CD4-positive, alpha-beta T cell treated with Interleukin-12 subunit alpha and Interleukin-12 subunit beta, for 1 hour (primary cell): Measurements from ENCODE around the gene BIK.
"Not testable (repeated sequence)": the region's sequence is repeated elsewhere in the genome, so short reads cannot be mapped to it uniquely, and the experiment has no call there.

ENCODE experiments used
- DNase-seq: peaks from one replicate; pipeline ENCODE4 v3.0.0-alpha.2; 2020

BIK gene, protein sequence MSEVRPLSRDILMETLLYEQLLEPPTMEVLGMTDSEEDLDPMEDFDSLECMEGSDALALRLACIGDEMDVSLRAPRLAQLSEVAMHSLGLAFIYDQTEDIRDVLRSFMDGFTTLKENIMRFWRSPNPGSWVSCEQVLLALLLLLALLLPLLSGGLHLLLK

DNA sequence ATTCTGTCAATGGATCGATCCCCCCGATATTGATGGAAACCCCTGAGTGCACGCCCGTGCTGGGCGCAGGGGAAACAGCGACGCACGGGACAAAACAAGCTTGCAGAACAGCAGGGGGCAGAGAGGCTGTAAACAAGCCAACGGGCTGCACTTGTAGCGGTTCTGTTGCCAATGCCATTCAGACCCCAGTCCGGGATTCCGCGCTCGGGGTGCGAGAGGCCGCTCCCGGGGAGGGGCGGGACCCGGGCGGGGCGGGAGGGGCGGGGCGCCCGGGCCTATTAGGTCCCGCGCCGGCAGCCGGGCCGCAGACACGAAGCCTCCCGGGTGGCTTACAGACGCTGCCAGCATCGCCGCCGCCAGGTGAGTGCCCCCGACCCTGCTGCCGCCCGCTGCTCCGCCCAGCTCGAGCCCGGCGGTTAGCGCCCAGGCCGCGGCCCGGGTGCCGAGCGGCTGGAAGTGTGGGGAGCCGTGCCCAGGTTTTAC, at the start of gene BIK:
TSS of gene BIK (plus strand) at position 307 of the 483 bp plus-strand sequence. CDS start 13,273 bp downstream, outside the sequence.
- peak; percentile 52 for DNase-seq

DNA sequence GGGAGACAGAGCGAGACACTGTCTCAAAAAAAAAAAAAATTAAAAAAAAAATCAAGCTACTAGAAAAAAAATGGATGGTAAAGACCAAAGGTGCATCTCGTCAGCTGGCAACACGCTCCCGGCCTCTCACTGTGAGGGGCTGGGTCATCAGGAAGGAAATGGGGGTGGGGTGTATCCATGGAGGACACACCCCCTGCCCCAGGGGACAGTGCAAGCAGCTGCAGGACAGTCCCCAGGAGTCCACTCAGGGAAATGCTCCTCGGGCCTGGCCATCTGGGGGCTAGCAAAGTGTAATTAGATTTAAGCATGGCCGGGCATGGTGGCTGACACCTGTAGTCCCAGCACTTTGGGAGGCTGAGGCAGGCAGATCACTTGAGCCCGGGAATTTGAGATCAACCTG, 44.4 kb upstream of the BIK start:
- DNase-seq = no peak

DNA sequence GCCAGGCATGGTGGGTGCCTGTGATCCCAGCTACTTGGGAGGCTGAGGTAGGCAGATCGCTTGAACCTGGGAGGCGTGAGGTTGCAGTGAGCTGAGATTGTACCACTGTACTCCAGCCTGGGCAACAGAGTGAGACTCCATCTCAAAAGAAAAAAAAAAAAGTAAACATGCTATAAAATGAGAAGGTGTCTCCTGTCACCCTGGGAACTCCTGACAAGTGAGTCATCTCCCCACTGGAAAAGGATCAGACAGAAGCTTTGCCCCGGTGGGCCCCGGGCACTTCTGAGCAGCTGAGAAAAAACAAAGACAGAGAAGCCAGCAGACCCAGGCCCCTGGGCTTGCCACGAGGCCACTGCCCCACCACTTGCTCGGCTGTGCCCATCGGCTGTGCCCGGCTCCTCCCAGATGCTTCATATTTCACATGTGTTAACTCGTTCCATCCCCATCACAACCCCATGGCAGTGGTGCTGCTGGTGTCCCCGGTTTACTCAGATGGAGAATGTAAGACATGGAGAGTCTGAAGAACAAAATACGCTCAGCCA, 43.6 kb upstream of the BIK start:
- no peak for DNase-seq

DNA sequence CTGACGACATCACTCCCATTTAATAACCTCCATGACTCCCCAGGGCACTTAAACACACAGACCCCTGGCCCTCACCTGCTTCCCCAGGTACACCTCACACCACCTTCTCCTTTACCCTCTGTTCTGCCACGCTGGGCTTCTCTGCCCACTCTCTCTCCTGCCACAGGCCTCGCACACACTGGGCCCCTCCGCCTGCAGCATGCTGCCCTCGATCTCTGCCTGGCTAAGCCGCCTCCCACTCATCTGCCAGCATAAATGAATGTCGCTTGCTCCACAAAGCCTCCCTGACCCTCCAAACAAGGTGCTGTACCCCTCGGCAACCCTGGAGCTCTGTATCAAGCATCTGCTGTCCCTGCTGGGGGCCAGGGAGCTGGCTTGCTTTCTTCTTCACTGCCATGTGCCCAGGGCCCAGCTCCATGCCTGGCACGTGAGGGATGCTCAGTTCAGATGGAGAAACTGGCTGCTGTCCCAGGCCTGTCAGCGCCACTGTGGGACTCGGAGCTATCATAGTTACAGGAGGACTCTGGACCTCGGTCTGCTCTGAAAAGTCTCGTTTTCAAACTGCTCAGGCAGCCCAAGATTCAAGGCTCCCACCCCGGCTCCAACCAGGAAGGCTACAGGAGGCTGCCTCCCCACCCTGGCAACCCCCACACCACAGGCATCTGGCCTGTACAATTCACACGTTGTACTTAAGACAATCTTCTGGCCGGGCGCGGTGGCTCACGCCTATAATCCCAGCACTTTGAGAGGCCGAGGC, 33.3 kb upstream of the BIK start:
- no peak for DNase-seq

DNA sequence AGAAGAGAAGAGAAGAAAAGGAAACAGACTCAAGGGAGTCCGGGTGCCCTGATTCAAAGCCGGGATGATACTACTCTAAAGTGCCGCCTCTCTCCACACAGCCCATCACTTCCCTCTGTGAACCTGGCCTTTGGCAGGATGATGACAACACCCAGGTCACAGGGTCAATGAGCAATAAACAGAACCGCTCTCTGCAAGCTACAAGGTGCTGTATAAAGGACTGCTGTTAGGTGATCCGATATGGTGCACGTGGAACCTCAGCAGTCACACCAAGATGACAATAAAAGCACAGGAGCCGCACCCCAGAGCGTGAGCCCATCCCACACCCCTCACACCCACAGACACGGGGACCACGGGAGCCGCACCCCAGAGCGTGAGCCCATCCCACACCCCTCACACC, 32.0 kb upstream of the BIK start:
- DNase-seq = no peak

DNA sequence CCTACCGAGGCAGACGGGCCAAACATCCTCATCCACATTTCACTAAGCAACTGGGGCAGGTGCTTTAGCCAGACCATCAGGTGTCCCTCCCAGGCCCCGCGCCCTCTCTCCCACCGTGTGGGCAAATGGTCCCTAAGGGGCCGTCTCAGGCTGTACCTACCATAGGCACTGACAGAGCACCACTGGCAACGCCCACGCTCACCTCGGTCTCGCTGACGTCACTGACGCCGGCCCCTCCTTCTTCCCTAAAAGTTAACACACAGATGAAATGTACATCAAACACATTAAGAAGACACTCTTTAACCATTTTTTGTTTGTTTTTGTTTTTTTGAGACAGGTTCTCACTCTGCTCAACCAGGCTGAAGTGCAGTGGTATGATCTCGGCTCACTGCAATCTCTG, 30.8 kb upstream of the BIK start:
- no peak for DNase-seq

DNA sequence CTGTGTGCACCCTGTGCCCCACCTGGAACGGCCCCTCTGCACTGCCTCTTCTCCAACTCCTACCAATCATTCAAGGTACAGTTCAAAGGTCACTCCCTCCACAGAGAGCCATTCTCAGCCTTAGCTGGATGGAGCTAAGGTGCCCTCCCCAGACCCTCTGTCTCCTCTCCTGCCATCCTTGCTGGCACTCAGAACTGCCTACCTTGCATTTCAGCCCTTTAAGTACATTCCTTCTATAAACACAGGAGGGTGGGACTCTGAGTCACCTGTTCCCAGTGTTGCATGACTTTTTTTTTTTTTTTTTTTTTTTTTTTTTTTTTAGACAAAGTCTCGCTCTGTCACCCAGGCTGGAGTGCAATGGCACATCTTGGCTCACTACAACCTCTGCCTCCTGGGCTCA, 29.9 kb upstream of the BIK start:
- no peak for DNase-seq

DNA sequence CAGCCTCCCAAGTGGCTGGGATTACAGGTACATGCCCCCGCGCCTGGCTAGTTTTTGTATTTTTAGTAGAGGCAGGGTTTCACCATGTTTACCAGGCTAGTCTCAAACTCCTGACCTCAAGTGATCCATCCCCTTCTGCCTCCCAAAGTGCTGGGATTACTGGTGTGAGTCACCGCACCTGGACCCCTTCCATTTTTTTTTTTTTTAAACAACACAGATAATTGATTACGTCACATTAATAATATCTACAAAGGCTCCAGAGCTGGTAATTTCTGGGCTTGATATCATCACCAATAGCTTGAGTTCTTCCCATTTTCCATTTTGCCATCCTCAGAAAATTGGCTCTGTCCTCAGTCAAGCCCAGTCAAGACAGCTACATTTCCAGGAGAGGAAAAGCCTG, 28.6 kb upstream of the BIK start:
- no peak for DNase-seq

DNA sequence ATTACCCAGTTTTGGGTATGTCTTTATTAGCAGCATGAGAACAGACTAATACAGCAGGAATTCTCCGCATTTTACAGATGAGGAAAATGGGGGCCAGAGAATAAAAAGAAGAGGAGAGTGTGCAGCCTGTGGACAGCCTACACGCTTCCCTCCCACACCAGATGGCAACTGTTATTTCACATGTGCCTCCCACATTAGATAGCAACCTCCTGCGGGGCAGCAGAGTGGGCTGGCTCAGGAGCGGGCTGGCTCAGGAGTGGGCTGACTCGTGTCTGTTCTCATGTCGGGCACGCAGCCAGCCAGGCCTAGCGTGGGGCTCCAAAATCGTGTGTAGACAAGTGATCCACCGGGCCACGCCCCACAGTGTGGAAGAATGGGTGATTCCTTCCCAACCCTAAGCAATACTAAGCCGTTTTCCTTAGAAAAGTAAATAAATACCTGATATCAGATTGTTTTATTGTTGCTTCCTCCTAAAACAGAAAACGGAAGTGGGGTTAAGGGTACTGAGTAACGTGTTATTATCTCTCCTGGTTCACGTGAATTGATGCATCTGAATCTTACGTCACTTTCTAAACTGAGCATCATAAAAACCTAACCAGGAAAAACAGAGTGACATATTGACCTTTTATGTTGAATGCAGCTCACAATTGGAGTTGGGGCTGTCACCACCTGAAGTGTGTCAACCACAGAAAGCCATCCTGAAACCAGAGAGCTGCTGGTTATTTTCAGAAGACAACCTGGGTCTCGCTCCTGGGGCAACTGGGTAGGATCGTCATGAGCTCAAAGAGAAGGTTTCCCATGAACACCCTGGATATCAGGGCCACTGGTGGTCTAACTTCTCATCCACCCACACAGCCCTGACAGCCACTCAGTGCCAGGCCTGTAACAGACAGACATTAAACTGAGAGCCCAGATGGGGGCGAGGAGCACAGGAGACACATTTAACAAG, 24.6 kb upstream of the BIK start:
- peak; percentile 36 for DNase-seq

DNA sequence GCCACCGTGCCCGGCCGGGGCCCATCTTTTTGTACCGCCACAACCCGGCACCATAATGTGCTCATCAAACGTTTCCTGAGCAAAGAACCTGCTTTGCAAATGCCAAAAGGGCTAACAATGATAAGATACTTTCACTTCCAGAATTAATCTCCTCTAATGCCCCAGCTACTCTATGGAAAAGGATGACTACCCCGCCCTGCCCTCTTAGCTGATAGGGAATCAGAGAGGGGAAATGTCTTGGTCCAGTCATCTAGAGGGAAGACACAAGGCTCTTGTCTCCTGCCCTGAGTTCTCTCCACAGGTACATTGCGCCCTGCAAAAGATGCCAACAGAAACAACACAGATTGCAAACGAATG, 21.9 kb upstream of the BIK start:
- DNase-seq = no peak

DNA sequence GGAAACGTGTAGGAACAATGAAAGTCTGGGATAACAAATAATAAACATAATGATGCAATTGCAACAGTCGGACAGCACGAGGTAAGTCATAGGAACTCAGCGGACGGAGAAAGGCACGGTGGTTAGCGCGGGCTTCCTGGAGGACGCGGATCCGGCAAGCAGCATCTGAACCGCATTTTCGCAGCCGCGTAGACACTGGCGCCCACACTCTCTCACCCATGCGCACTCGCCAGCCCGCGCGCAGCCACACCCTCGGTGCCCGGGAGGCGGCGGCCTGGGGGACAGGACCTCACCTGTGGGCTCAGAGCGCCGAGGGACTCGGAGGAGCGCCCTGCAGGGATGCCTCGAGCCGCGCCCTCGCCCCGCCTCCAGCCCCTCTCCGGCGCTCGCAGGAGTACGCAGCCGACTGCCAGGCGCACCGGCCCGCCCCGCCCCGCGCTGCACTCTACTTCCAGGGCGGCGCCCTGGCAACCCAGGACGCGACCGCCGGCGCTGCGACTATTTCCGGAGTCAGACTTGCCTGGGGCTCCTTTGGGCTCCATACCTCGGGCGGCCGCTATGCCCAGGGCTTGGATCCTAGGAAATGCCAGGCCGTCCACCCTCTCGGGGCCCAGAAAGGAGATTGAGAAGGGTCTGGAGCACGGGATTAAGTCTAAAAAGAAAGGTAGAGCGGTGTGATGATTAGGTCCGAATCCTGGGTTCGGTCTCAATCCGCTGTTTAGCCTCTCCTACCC, 21.4 kb upstream of the BIK start, which contains the start of gene TTLL1:
TSS of gene TTLL1 (minus strand) at position 408 of the 734 bp plus-strand sequence. CDS start 13,805 bp downstream, outside the sequence.
- peak; percentile 88 for DNase-seq

DNA sequence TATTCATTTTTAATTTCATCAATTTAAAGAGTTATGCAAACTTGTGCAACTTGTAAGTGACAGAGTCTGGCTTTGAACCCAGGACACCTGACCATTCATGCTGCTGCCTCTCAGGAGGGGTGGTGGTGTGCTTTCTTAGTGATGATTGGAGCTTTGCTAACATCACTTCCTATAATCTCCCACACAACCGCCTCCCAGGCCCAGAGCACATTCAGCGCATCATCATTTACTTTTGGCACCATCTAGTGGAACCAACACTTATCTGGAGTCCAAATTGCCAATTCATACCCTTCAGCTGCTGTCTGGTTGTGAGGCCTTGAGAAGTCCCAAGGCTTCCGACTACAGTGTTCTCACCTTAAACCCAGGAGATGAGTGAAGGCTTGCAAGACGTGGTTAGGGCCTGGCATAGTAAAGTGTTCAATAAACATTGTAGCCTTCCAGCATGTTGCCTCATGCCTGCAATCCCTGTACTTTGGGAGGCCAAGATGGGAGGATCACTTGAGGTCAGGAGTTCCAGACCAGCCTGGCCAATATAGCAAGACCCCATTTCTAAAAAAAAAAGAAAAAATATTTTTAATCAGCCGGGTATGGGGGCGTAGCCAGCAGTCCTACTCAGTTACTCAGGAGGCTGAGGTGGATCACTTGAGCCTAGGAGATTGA, 20.3 kb upstream of the BIK start:
- peak; percentile 62 for DNase-seq

DNA sequence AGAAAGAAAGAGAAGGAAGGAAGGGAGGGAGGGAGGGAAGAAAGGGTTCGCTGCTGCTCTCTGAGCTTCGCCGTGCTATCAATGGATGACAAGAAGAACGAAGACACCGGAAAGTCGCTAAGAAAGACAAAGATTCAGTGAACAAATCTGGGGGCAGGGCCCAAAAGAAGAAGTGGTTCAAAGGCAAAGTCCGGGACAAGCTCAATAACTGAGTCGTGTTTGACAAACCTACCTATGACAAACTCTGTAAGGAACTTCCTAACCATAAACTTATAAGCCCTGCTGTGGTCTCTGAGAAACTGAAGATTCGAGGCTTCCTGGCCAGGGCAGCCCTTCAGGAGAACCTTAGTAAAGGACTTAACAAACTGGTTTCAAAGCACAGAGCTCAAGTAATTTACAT, 18.5 kb upstream of the BIK start:
- DNase-seq = no peak

DNA sequence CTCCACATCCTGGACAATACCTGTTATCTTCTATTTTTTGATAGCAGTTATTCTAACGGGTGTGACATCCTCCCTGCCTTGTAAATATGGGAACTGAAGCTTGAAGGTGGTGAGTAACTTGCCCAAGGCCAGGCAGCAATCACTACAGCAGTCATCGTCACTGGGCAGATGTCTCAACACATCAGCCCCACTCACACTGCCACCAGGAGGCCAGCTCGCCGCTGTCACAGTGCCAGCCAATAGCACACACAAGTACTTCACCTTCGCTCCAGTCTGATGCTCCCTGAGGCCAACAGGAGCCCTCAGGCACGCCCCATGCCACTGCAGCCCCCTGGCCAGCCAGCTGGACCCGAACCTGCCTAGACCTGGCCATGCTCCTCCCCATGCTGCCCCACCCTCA, 16.5 kb upstream of the BIK start:
- DNase-seq = peak; percentile 11

DNA sequence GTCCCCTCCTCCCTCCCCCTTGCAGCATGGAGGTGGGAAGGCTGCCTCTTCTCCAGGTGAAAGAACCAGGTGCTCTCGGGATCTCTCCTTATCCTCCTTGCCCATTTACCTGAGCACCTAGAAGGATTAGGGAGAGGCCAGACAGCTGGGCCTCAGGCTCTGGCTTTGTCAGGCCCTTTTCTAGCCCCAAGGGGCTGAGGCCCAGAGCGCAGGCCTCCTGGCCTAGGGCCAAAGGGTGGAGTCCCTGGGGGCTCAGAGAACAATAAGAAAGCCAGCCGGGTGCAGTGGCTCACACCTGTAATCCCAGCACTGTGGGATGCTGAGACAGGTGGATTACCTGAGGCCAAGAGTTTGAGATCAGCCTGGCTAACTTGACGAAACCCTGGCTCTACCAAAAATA, 16.0 kb upstream of the BIK start:
- DNase-seq = no peak

DNA sequence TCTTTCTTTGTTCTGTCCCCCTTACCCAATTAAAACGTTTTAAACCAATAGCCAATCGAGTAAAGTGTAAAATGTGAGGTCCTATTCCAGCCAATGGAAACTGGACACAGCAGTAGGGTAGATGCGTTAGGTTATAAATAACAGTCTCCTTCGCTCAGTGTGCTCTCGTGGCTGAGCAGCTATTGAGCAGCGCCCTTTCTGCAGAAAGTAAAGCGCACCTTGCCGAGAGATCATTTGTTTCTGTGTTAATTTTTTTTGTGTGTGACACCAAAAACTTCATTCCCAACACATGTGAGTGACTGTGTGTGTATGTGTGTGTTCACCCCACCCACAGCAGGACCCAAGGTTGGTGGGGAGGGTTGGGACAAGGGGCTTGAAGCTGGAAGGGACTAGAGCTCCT, 14.1 kb upstream of the BIK start:
- no peak for DNase-seq

DNA sequence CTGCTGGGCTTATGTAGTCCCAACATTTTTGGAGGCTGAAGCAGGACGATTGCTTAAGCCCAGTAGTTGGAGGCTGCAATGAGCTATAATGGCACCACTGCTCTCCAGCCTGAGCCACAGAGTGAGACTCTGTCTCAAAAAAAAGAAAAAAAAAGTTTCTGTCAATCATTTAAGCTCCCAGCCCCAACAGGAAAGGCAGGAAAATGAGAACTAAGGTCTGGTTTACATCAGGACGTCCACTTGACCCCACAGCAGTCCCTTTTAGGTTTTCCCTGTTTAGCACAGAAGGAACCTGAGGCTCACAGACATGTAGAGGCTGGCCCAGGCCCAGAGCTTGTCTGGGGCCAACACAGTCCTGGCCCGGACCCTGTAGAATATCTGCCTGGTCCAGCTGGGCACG, 12.2 kb upstream of the BIK start:
- DNase-seq = no peak

DNA sequence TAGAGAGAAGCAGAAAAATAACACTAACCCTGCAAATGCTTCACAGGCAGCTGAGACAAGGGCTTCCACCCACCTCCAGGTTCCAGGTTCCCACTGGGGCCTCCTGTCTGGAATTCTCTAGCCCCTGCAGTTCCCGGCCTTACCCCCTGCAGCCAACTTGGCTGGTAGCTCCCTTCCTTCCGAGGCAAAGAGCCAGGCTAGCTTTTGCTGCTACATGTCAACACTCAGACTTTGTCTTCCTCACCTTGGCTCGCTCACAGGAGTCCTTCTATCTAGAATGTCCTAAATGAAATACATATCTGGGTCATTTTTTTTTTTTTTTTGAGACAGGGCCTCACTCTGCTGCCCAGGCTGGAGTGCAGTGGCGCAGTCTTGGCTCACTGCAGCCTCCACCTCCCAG, 11.5 kb upstream of the BIK start:
- no peak for DNase-seq

DNA sequence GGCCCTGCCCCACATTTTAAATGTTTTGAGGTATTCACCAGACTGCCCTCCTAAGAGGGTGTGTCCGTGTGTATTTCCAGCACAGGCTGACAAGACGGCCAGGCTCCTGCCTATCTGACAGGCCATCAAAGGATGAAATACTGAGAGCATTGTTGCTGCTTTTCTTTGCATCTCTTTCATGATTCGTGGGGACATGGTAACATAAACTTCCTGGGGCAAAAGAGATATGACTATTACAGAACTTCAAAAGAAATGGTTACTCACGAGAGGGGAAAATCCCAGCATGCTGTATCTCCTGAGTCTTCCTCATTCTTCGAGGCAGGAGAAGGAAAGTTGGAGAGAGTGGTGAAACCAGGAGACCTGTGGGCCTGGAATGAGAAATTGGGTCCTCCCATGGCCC, 10.3 kb upstream of the BIK start:
- DNase-seq = no peak

DNA sequence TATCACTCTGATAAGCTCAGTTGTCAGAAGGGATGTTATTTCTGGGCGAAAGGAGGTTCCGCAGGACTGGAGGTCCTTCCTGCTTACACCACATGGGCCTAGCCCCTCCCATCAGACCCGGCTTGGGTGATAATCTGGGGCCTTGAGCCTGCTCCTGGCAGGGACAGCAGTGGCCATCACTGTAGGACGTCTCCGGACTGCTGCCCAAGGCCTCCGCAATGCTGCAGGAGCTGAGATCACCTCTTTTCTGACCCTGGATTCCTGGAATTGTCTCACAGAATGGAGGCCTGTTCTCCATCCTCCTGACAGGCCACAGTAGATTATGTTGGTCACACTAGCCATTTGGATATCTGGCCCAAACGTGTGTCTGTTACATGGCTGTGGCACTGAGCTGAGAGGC, 9.2 kb upstream of the BIK start:
- no peak for DNase-seq

DNA sequence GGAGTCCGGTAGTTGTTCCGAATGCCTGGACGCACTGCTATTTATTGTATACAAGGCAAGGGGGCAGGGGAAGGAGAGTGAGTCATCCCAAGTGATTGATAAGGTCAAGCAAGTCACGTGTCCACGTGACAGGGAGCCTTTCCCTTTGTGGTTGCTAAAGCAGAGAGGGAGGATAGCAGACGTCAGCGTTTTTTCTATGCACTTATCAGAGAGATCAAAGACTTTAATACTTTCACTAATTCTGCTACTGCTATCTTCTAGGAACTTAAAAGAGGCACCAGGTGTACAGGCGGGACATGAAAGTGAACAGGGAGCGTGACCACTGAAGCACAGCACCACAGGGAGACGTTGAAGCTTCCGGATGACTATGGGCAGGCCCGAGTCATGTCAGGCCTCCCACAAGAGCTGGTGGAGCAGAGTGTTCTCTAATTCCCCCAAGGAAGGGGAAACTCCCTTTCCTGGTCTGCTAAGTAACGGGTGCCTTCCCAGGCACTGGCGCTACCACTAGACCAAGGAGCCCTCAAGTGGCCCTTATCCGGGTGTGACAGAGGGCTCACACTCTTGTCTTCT, 6.4 kb upstream of the BIK start:
- DNase-seq = not testable (repeated sequence)

DNA sequence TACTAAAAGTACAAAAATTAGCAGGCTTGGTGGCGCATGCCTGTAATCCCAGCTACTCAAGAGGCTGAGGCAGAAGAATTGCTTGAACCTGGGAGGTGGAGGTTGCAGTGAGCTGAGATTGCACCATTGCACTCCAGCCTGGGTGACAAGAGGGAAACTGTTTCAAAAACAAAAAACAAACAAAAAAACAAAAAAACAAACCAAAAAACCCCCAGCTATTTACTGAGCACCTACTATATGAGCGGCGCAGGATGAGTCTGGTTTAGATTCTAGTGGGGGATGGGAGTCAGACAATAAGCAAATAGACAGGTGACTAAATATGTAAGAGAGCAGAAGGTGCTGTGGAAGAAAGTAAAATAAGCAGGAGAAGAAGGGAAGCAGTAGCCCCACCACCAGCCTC, 5.6 kb upstream of the BIK start:
- not testable (repeated sequence) for DNase-seq
